K562 (cell line): ENCODE measurements around the gene SEC61A1. TPM values are rescaled to one million over a fixed set of nuclear protein-coding genes. Genes with fewer than 3 reads are reported as not detected.

Experiments
- CTCFL ChIP-seq: IDR thresholded peaks from 2 replicates; pipeline ENCODE4 v1.6.1; 2011; ENCODE audit warnings: borderline replicate concordance, low read depth, mild to moderate bottlenecking, moderate library complexity, low read length; ENCODE audit not compliant: insufficient read depth, poor library complexity, severe bottlenecking
- ETV6 ChIP-seq, 3 experiments: fragments of 150-350 bp in 1 of 3; sonication (generic) in 1 of 3; formaldehyde crosslinking in 1 of 3; IDR thresholded peaks; 2 replicates each; pipeline versions ENCODE4 v1.6.1 to v1.8.0; 2014 to 2022; ENCODE audit warnings: borderline replicate concordance in 2 of 3, low read depth in 2 of 3, antibody characterized with exemption in 1 of 3, low read length in 1 of 3, mild to moderate bottlenecking in 1 of 3, missing genetic modification reagents in 1 of 3
- FOS ChIP-seq: IDR thresholded peaks from 3 replicates; pipeline ENCODE4 v1.6.1; 2011; ENCODE audit not compliant: insufficient read length; ENCODE audit errors: extremely low read depth
- ILF3 ChIP-seq: fragments of 450-650 bp; IDR thresholded peaks from 2 replicates; pipeline ENCODE4 v1.6.1; 2018; ENCODE audit warnings: antibody characterized with exemption, mild to moderate bottlenecking, moderate library complexity, borderline replicate concordance
- ILK ChIP-seq: fragments of 450-650 bp; IDR thresholded peaks from 2 replicates; pipeline ENCODE4 v1.6.1; 2016; ENCODE audit warnings: missing genetic modification characterization, low read depth, mild to moderate bottlenecking, missing compliant biosample characterization, moderate library complexity, borderline replicate concordance
- NR2F6 ChIP-seq: fragments of 450-650 bp; formaldehyde crosslinking; IDR thresholded peaks from 2 replicates; pipeline ENCODE4 v1.4.0; 2020; ENCODE audit warnings: mild to moderate bottlenecking
- PRMT5 ChIP-seq: sonication (generic); formaldehyde crosslinking; IDR thresholded peaks from 2 replicates; pipeline ENCODE4 v1.5.0; 2020; ENCODE audit warnings: missing genetic modification reagents
- PYGO2 ChIP-seq: fragments of 450-650 bp; IDR thresholded peaks from 2 replicates; pipeline ENCODE4 v1.6.1; 2016; ENCODE audit warnings: mild to moderate bottlenecking, missing genetic modification characterization, moderate library complexity, missing compliant biosample characterization
- SIN3B ChIP-seq: fragments of 450-650 bp; IDR thresholded peaks from 2 replicates; pipeline ENCODE4 v1.6.1; 2017; ENCODE audit warnings: low read depth, mild to moderate bottlenecking, moderate library complexity
- TAF15 ChIP-seq: fragments of 200-400 bp; formaldehyde crosslinking; IDR thresholded peaks from 2 replicates; pipeline ENCODE4 v1.6.1; 2017; ENCODE audit warnings: mild to moderate bottlenecking, low read depth, low read length, moderate library complexity
- ZBTB40 ChIP-seq, 2 experiments: fragments of 450-650 bp in 1 of 2; sonication (generic) in 1 of 2; formaldehyde crosslinking in 1 of 2; IDR thresholded peaks; 2 replicates each; pipeline versions ENCODE4 v1.7.1 to v1.9.0; 2016 to 2022; ENCODE audit warnings: inconsistent platforms in 1 of 2, mild to moderate bottlenecking in 1 of 2, missing genetic modification reagents in 1 of 2
- ZNF277 ChIP-seq: fragments of 250-450 bp; sonication (Bioruptor Pico); IDR thresholded peaks from 2 replicates; pipeline ENCODE4 v1.8.0; 2022; ENCODE audit warnings: inconsistent platforms, mild to moderate bottlenecking, moderate library complexity, borderline replicate concordance
- polyA plus RNA-seq, 8 experiments: library from polyadenylated mRNA; depleted of rRNA in 4 of 8; stranded (reverse) in 5 of 8; unstranded in 3 of 8; fragments of >200 nt; fragmentation: Nextera tagmentation in 2 of 8; fragmentation: Illumina TruSeq in 1 of 8; extraction: Ambion mirVana in 2 of 8; extraction: Trizol in 1 of 8; gene quantifications; 2 replicates each; pipeline versions ENCODE4 v1.2.1 to v1.2.3, GENCODE V29; 2011 to 2014; ENCODE audit warnings: inconsistent platforms in 1 of 8, missing spikeins in 1 of 8
- total RNA-seq, 7 experiments: library from RNA; depleted of rRNA in 6 of 7; stranded (reverse); fragments of >200 nt in 6 of 7; fragmentation: Illumina TruSeq in 2 of 7; extraction: Trizol in 2 of 7; gene quantifications; 2 replicates each; pipeline versions ENCODE4 v1.2.1 to v1.2.3, GENCODE V29; 2011 to 2021; ENCODE audit warnings: low replicate concordance in 1 of 7

Gene SEC61A1
- total and polyA plus RNA-seq, 9 of the 15 experiments (the other 6 are each of a cell fraction or from before 2014, with no cell fraction given), result 1.9 to 140 (median 79.1) TPM

GRCh38 chr3:128075522-128076482, 23.6 kb downstream of the SEC61A1 start (continued):
- TF ChIP-seq FOS (no peak), NR2F6 (CRISPR knock-in tag) (no peak), TAF15 (no peak), PYGO2 (tag) (no peak), ETV6 (IDR thresholded peaks at IDR 0.05; ENCODE audit: borderline replicate concordance in 1 of 2, low read depth in 2 of 2, low read length in 1 of 2) (no peak), ETV6 (CRISPR knock-in tag; IDR thresholded peaks at IDR 0.05; ENCODE audit: borderline replicate concordance) (no peak), CTCFL (peak; percentile 91), ILK (tag) (no peak), ILF3 (no peak), ZNF277 (CRISPR knock-in tag) (no peak), SIN3B (no peak), ZBTB40 (IDR thresholded peaks at IDR 0.05) (no peak), ZBTB40 (CRISPR knock-in tag; IDR thresholded peaks at IDR 0.05) (no peak), PRMT5 (CRISPR knock-in tag) (no peak)
